Measurements from ENCODE around the gene MTARC2.

- TF ChIP-seq, protein P1, sequence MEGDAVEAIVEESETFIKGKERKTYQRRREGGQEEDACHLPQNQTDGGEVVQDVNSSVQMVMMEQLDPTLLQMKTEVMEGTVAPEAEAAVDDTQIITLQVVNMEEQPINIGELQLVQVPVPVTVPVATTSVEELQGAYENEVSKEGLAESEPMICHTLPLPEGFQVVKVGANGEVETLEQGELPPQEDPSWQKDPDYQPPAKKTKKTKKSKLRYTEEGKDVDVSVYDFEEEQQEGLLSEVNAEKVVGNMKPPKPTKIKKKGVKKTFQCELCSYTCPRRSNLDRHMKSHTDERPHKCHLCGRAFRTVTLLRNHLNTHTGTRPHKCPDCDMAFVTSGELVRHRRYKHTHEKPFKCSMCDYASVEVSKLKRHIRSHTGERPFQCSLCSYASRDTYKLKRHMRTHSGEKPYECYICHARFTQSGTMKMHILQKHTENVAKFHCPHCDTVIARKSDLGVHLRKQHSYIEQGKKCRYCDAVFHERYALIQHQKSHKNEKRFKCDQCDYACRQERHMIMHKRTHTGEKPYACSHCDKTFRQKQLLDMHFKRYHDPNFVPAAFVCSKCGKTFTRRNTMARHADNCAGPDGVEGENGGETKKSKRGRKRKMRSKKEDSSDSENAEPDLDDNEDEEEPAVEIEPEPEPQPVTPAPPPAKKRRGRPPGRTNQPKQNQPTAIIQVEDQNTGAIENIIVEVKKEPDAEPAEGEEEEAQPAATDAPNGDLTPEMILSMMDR (IDR thresholded peaks at IDR 0.05; ENCODE audit: low read depth, low read length) = peak; percentile 86
- no peak for TF ChIP-seq EZH2phosphoT487 (IDR thresholded peaks at IDR 0.05; ENCODE audit: low read depth)
Observed at GRCh38 chr1:220810179-220810653, 62.1 kb downstream of the MTARC2 start.

All from OCI-LY3 (cell line).